HG03039 (cell line): Measurements from ENCODE around the gene NXT2.
"Not testable (repeated sequence)": the region's sequence is repeated elsewhere in the genome, so short reads cannot be mapped to it uniquely, and the experiment has no call there.

ENCODE experiments used
- ATAC-seq: cut with Tn5 transposase; IDR thresholded peaks from one replicate; pipeline ENCODE4 v1.9.1; 2021; ENCODE audit warnings: mild to moderate bottlenecking, moderate library complexity; ENCODE audit not compliant: unreplicated experiment

NXT2 gene

GRCh38 chrX:109536439-109537323, at the start of gene NXT2:
TSS of gene NXT2 (plus strand) at chrX:109536844. CDS start at chrX:109537007, 163 bp downstream.
- ATAC-seq = peak; percentile 99

GRCh38 chrX:109487640-109488039, 49.0 kb upstream of the NXT2 start:
- ATAC-seq = no peak

GRCh38 chrX:109489174-109489573, 47.5 kb upstream of the NXT2 start:
- no peak for ATAC-seq

- ATAC-seq = no peak
These were observed 38.2 kb upstream of the NXT2 start for GRCh38 chrX:109498434-109498833.

- no peak for ATAC-seq
These were observed 35.5 kb upstream of the NXT2 start for GRCh38 chrX:109501176-109501575.

GRCh38 chrX:109508915-109509314, 27.7 kb upstream of the NXT2 start:
- ATAC-seq = no peak

GRCh38 chrX:109511113-109511512, 25.5 kb upstream of the NXT2 start:
- no peak for ATAC-seq

GRCh38 chrX:109519001-109519400, 17.6 kb upstream of the NXT2 start:
- ATAC-seq = no peak

- ATAC-seq = no peak
These were observed 3.6 kb upstream of the NXT2 start for GRCh38 chrX:109533005-109533404.

GRCh38 chrX:109533631-109534030, 3.0 kb upstream of the NXT2 start:
- no peak for ATAC-seq

GRCh38 chrX:109534933-109535332, 1.7 kb upstream of the NXT2 start:
- ATAC-seq = no peak

GRCh38 chrX:109535578-109535977, 1.1 kb upstream of the NXT2 start:
- no peak for ATAC-seq

GRCh38 chrX:109537324-109537665, 651 bp downstream of the NXT2 start:
- no peak for ATAC-seq

- ATAC-seq = not testable (repeated sequence)
These were observed 2.4 kb downstream of the NXT2 start for GRCh38 chrX:109539007-109539406.

- no peak for ATAC-seq
These were observed 17.2 kb downstream of the NXT2 start for GRCh38 chrX:109553862-109554261.

- not testable (repeated sequence) for ATAC-seq
These were observed 39.4 kb downstream of the NXT2 start for GRCh38 chrX:109576083-109576482.

GRCh38 chrX:109577055-109577454, 40.4 kb downstream of the NXT2 start:
- ATAC-seq = no peak

- ATAC-seq = no peak
These were observed 42.3 kb downstream of the NXT2 start for GRCh38 chrX:109578916-109579315.

GRCh38 chrX:109585488-109585887, 48.8 kb downstream of the NXT2 start:
- no peak for ATAC-seq

GRCh38 chrX:109590176-109590575, 53.5 kb downstream of the NXT2 start:
- ATAC-seq = no peak
